IPS-18a (cell line): ENCODE results near the gene PLA2G2D.
"Not testable (repeated sequence)": the region's sequence is repeated elsewhere in the genome, so short reads cannot be mapped to it uniquely, and the experiment has no call there.

Experiments used
- H3K27ac ChIP-seq: one replicate; pipeline ENCODE4 v1.5.1; 2013; ENCODE audit warnings: low read length
- H3K27me3 ChIP-seq: one replicate; pipeline ENCODE4 v1.6.1; 2013; ENCODE audit warnings: mild to moderate bottlenecking, low read length; ENCODE audit not compliant: control insufficient read depth, insufficient read depth
- H3K36me3 ChIP-seq: one replicate; pipeline ENCODE4 v1.6.1; 2013; ENCODE audit warnings: low read depth, low read length; ENCODE audit not compliant: control insufficient read depth
- H3K4me1 ChIP-seq: one replicate; pipeline ENCODE4 v1.6.1; 2013; ENCODE audit warnings: low read depth, low read length; ENCODE audit not compliant: control insufficient read depth
- H3K4me3 ChIP-seq: one replicate; pipeline ENCODE4 v1.5.1; 2013; ENCODE audit warnings: low read length
- H3K9ac ChIP-seq: one replicate; pipeline ENCODE4 v1.6.1; 2013; ENCODE audit warnings: mild to moderate bottlenecking, low read length, moderate library complexity
- H3K9me3 ChIP-seq: one replicate; pipeline ENCODE4 v1.6.1; 2013; ENCODE audit warnings: low read depth, low read length; ENCODE audit not compliant: control insufficient read depth

The PLA2G2D gene

DNA sequence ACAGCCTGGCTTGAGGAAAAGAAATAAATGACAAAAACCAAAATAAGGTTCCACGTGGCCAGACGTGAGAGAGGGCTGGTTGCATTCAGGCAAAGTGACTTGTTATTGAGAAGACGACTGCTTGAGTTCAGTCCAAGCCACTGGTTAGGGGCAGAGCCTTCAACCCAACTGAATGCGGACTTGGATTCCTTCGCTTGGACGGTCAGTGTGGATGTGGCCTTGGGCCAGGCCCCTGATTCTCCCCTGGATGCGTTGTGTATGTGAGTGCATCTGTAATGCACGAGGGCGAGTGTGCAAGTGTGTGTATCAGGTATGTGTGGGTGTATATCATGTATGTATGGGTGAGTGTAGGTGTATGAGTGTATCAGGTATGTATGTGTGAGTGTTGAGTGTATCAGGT, 21.7 kb upstream of the PLA2G2D start:
- H3K4me1 ChIP-seq: no peaks in the 10 kb centered on the region
- no peak overlapping the region for H3K27ac ChIP-seq
- no peaks in the 10 kb centered on the region for H3K27me3 ChIP-seq
- no peak overlapping the region for H3K9ac ChIP-seq
- no peaks in the 10 kb centered on the region for H3K36me3 ChIP-seq
- H3K9me3 ChIP-seq: no peaks in the 10 kb centered on the region
- H3K4me3 ChIP-seq: no peak overlapping the region

DNA sequence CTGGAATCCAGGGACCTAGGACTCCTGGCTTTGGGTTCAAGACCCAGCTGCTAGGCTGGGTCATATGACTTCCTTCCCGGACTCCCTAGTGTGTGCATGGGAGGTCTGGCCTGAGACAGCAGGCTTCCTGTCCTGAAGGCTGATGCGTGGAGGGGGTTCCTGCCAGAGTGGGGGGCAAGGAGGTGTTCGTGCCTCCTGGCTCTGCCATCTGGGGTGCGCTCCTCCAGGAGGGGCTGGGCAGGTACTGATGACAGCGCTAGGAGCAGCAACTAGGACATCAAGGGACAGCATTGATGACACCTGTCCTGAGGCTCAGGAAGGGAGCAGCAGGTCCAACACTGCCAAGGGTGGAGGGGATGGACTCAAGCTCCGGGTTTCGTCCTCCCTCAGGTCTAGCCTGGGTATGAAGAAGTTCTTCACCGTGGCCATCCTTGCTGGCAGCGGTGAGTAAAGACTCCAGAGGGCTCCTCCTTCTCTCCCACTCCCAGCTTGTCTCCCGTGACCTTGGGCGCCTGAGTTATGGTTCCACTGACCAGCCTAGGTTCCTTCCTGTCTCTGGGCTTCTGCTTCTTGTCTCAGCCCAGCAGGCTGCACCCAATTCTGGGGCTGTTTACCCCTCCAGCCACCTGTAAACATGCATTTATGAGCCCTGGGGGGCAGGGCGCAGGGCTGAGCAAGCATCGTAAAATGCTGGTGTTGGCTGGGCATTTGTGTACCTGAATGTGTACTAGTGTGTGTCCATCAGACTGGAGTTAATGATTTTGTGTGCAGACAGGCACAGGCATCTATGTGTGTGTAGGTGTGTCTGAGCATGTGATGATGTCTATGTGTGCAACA, 20.7 kb upstream of the PLA2G2D start:
- H3K4me3 ChIP-seq: no peak overlapping the region
- H3K9me3 ChIP-seq: no peaks in the 10 kb centered on the region
- no peaks in the 10 kb centered on the region for H3K36me3 ChIP-seq
- H3K4me1 ChIP-seq: no peaks in the 10 kb centered on the region
- H3K9ac ChIP-seq: no peak overlapping the region
- no peaks in the 10 kb centered on the region for H3K27me3 ChIP-seq
- H3K27ac ChIP-seq: no peak overlapping the region

DNA sequence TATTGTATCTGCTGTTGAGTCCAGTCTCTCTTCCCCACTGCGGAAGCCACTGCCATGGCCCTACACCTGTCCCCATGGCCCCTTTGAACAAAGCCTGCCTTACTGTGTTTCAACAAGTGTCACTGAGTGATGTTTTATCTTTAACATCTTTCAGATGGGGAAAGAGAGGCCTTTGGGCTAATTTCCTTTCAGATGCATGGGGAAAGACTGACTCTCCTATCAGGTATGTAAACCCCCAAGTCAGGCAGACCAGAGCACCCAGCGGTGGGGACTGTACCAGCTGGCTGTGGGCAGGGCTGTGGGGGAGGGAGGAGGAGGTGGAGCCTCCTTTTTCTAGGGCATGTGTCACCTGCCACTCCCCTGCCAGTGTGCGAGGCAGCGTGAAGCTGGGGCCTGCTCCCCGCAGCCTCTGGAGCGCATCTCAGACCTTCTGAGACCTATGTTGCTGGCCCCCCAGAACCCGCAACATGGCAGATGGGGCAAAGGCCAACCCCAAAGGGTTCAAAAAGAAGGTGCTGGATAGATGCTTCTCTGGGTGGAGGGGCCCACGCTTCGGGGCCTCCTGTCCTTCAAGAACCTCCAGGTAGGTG, 19.7 kb upstream of the PLA2G2D start, which contains the start of gene PLA2G2F:
Gene PLA2G2F (plus strand): TSS at position 363 of the 590 bp plus-strand sequence. CDS start 105 bp downstream, at position 468.
- H3K4me1 ChIP-seq: no peaks in the 10 kb centered on the region
- H3K27ac ChIP-seq: no peak within 1 kb of the TSS
- no peak within 1 kb of the TSS for H3K9ac ChIP-seq
- no peaks in the 10 kb centered on the region for H3K36me3 ChIP-seq
- H3K4me3 ChIP-seq: no peak within 1 kb of the TSS
- H3K9me3 ChIP-seq: no peaks in the 10 kb centered on the region
- no peaks in the 10 kb centered on the region for H3K27me3 ChIP-seq

- H3K27me3 ChIP-seq: no peaks in the 10 kb centered on the region
- no peaks in the 10 kb centered on the region for H3K36me3 ChIP-seq
- H3K4me3 ChIP-seq: no peak overlapping the region
- H3K9ac ChIP-seq: no peak overlapping the region
- no peak overlapping the region for H3K27ac ChIP-seq
- no peaks in the 10 kb centered on the region for H3K4me1 ChIP-seq
- H3K9me3 ChIP-seq: no peaks in the 10 kb centered on the region
These were observed 19.0 kb upstream of the PLA2G2D start for GRCh38 chr1:20138346-20138745.

DNA sequence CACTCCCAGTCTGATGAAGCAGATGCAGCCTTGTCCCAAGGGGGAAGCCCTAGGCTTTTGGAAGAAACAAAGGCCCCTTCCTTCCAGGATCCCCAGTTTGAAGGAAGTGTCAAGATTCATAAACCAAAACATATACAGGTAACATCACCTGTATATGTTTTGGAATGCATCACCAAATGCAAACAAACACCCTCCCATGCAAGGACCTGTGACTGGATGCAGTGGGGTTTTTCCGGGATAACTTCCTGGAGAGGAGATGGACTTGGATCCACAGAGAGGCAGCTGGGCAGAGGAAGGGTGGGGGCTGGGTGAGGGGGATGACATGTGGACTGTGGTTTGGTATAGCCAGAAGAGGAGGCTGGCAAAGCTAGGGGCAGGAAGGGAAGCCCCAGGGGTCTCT, 18.3 kb upstream of the PLA2G2D start:
- H3K36me3 ChIP-seq: no peaks in the 10 kb centered on the region
- H3K27me3 ChIP-seq: no peaks in the 10 kb centered on the region
- H3K9ac ChIP-seq: no peak overlapping the region
- no peak overlapping the region for H3K27ac ChIP-seq
- H3K9me3 ChIP-seq: no peaks in the 10 kb centered on the region
- H3K4me3 ChIP-seq: no peak overlapping the region
- H3K4me1 ChIP-seq: no peaks in the 10 kb centered on the region

DNA sequence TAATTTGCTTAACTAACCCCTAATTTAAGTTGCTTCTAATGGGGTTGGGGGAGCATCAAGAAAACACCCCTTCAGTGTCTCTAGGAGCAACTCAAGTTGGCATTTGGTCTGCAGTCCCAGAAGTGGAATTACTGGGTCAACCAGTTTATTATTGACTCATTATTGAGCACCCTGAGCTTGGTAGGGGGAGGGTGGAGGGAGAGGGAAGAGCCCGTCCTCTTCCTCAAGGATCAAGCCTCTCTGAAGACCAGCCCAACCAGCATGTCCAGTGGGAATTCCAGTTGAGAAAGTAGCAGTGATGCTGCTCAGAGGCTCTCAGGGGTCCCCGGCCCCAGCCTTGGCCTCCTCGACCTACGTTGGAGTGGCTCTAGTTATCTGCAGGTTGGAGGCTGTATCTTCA, 17.7 kb upstream of the PLA2G2D start:
- Histone ChIP-seq H3K4me1 (no peaks in the 10 kb centered on the region), H3K4me3 (no peak overlapping the region), H3K27ac (no peak overlapping the region), H3K36me3 (no peaks in the 10 kb centered on the region), H3K27me3 (no peaks in the 10 kb centered on the region), H3K9me3 (no peaks in the 10 kb centered on the region), H3K9ac (no peak overlapping the region)

GRCh38 chr1:20136249-20136648, 16.9 kb upstream of the PLA2G2D start:
- Histone ChIP-seq H3K27ac (no peak overlapping the region), H3K4me1 (no peaks in the 10 kb centered on the region), H3K36me3 (no peaks in the 10 kb centered on the region), H3K4me3 (no peak overlapping the region), H3K9ac (no peak overlapping the region), H3K27me3 (no peaks in the 10 kb centered on the region), H3K9me3 (no peaks in the 10 kb centered on the region)

DNA sequence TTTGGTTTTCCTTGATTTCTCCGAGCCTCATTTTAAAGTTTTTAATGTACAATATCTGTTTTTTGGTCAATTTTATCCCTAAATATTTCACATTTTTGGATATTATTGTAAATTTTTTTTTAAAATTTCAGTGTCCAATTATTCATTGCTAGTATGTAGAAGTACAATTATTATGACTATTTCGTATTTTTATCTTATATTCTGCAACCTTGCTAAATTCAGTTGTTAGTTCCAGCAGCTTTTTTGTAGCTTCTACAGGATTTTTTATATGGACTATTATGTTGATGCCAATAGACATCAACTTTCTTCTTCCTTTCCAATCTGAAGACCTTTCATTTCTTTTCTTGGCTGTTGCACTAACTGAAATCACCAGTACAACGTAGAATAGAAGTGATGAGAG, 15.7 kb upstream of the PLA2G2D start:
- Histone ChIP-seq H3K27me3 (no peaks in the 10 kb centered on the region), H3K4me1 (no peaks in the 10 kb centered on the region), H3K9me3 (no peaks in the 10 kb centered on the region), H3K9ac (no peak overlapping the region), H3K4me3 (no peak overlapping the region), H3K27ac (no peak overlapping the region), H3K36me3 (no peaks in the 10 kb centered on the region)

- H3K36me3 ChIP-seq, H3K9ac ChIP-seq, H3K9me3 ChIP-seq, H3K27me3 ChIP-seq, H3K27ac ChIP-seq, H3K4me1 ChIP-seq, H3K4me3 ChIP-seq: not testable (repeated sequence)
These were observed 11.2 kb upstream of the PLA2G2D start for GRCh38 chr1:20130518-20130917.

GRCh38 chr1:20126806-20127440, 7.6 kb upstream of the PLA2G2D start:
- H3K27ac ChIP-seq: no peak overlapping the region
- no peak overlapping the region for H3K4me3 ChIP-seq
- no peaks in the 10 kb centered on the region for H3K4me1 ChIP-seq
- H3K9ac ChIP-seq: no peak overlapping the region
- H3K9me3 ChIP-seq: no peaks in the 10 kb centered on the region
- no peaks in the 10 kb centered on the region for H3K36me3 ChIP-seq
- H3K27me3 ChIP-seq: no peaks in the 10 kb centered on the region

DNA sequence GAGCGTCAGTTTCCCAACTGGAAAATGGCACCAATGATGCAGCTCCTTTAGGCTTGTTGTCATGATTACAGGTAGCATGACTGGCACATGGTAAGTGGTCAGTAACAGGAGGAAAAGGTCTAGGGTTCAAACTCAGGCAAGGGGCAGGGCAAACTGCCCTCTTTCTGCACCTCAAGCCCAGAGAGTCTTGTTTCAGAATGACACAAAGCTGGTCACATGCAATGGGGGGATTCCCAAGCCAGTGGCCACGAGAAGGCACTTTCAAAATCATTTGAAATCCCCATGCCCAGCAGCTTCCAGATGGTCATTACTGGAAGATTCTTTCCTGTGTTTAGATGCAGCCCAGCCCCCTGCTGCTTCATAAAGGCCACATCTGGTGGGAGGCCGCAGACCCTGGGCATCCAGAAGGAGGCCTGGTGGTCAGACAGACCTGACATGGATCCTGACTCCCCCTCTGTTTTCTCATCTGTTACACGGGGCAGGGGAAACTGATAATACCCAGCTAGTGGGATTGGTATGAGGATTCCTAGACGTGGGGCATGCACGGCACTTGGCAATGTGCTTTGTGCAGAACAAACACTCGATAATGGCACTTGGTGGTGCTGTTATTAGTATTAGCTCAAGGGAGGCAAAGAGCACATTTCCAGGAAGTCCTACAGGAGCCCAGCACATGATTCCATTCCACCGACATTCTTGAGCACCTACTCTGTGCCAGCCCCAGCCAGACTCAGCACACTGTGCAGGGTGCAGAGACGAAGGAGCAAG, 6.9 kb upstream of the PLA2G2D start:
- no peaks in the 10 kb centered on the region for H3K9me3 ChIP-seq
- H3K9ac ChIP-seq: no peak overlapping the region
- H3K4me3 ChIP-seq: no peak overlapping the region
- H3K4me1 ChIP-seq: no peaks in the 10 kb centered on the region
- no peaks in the 10 kb centered on the region for H3K27me3 ChIP-seq
- no peaks in the 10 kb centered on the region for H3K36me3 ChIP-seq
- H3K27ac ChIP-seq: no peak overlapping the region
